Measurements from ENCODE around the gene ZFP64. TPM values are rescaled to one million over a fixed set of nuclear protein-coding genes. Genes with fewer than 3 reads are reported as not detected.

Gene ZFP64
- total RNA-seq (10 to 100 TPM in 4 of 5 donors, 1 to 10 TPM in 1; 8.1 to 12.1 (median 11.7) TPM), total RNA-seq (1.4 to 15.7 (median 7.5) reads per million in 29 experiments)
- 7.7 TPM for total RNA-seq (2013)

DNA sequence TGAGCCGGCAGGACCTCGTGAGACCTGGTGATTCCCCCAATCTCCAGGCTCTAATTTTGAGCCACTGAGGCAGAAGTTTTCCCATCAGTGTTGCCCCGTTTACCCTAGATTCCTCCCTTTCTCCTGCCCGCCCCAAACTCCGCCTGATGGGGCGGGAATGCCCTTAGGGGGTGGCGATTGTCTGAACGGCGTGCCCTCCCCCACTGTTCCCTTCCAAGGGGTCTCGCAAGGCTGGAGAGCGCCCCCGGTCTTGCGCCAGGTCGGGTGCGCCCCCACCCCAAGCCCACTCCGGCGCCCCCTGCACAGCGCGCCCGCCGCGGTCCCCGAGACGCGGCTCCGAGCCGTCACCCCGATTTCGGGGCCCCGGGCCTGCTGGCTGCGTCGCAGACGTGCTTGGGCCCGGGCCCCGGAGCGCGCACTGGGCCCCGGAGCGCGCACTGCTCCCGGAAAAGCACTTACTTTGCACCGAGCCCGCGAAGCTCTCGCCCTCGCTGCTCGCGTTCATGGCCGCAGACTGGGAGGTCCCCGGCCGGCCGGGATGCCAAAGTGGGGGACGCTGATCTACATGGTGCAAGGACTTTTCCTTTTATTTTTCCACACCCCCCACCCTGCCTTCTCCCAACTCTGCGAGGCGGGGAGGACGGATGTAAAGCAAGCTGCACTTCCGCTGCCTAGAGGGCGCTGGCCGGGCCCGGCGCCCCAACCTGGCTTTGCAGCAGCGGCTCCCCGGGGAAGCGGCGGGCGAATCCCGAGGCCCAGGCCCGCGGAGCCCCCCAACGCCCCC lies at the start of gene ZFP64:
TSS of gene ZFP64 (minus strand) at position 648 of the 784 bp plus-strand sequence. CDS start at position 505, 143 bp downstream.
- ChIA-PET CTCF (interaction anchor here (0.5 to 0.6 kb wide), 5 partner anchors 24 to 1031 kb away, joined by 3 to 5 read pairs (median 3); no protein-coding TSS in a partner anchor), POLR2A (no interaction called here)
- Mint-ChIP-seq H3K4me3 (peak within 1 kb of the TSS; percentile 92 to 95 (median 93)), H3K36me3 (peaks cover 9% of the 10 kb centered on the region), H3K9me3 (no peaks in the 10 kb centered on the region), H3K4me1 (peaks cover 10 to 24% (median 18%) of the 10 kb centered on the region in 3 donors), H3K27me3 (no peaks in the 10 kb centered on the region), H3K27ac (peak within 1 kb of the TSS; percentile 92 to 95)
- peak; percentile 82 to 86 (median 84) for ATAC-seq (replicated peaks in 1 of 4)
- peak within 1 kb of the TSS; percentile 80 to 96 for H3K4me3 ChIP-seq (ENCODE audit: control insufficient read depth in 1 of 2, extremely low read depth in 1 of 2, low read length in 1 of 2)
- DNase-seq: peak; percentile 56 to 83 (median 69)
- peaks cover 4 to 15% of the 10 kb centered on the region in 2 experiments for H3K4me1 ChIP-seq (ENCODE audit: control insufficient read depth in 1 of 2, extremely low read depth in 1 of 2, insufficient read depth in 2 of 2, low read length in 2 of 2)
- peak within 1 kb of the TSS; percentile 74 for H3K27ac ChIP-seq (ENCODE audit: low read length)
- H3K9me3 ChIP-seq: no peaks in the 10 kb centered on the region
- 0% methylated on average over 66 of the region's 70 CpGs for WGBS (ENCODE audit: insufficient coverage)
- no peaks in the 10 kb centered on the region for H3K27me3 ChIP-seq (replicated peaks in 1 of 2; ENCODE audit: control insufficient read depth in 2 of 2, extremely low read depth in 1 of 2, insufficient read depth in 2 of 2, low read length in 1 of 2)
- peaks cover 0 to 4% of the 10 kb centered on the region in 2 donors for H3K36me3 ChIP-seq (ENCODE audit: control insufficient read depth in 2 of 2, extremely low read depth in 1 of 2, insufficient read depth in 1 of 2, low read length in 1 of 2)

DNA sequence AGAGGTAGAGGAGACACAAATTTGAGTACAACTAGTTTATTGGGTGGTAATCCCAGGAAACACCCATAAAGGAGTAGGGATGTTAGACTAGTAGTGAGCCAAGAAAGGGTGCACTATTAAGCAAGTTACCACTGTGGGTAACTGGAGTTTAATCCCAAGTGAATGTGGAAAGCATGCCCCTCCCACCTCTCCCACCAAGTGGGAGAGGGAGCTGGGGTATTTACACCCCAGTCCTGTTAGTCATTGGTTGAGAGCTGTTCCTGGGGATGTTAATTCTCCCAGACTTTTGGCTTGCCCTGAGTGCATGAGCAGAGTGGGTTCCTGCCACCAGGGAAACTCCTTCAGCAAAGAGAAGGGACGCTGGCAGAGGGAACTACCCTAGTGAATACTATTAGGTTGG lies 49.2 kb upstream of the ZFP64 start:
- no peaks in the 10 kb centered on the region for H3K27me3 Mint-ChIP-seq

DNA sequence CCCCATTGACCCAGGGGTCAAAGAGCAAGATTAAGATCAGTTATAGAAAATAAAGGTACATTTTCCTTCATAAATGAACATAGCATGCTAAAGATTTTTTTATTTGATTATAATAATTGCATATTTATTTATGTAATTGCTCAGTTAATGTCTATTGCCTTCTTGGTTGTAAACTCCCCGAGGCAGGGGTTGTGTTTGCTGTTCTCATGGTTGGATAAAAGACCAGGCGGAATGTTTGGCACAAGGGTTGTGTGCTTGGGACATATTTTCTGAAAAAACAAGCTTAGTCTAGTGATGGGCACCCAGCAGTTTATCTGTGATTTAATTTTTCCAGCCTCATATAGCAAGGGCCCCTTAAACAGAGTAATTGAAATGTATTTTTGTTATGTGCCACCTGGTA lies 47.5 kb upstream of the ZFP64 start:
- no peaks in the 10 kb centered on the region for H3K9me3 Mint-ChIP-seq
- no peak overlapping the region for H3K27ac Mint-ChIP-seq
- no peaks in the 10 kb centered on the region for H3K27me3 Mint-ChIP-seq
- Histone ChIP-seq H3K4me3 (ENCODE audit: control insufficient read depth in 1 of 2, extremely low read depth in 1 of 2, low read length in 1 of 2) (no peak overlapping the region), H3K4me1 (ENCODE audit: control insufficient read depth in 1 of 2, extremely low read depth in 1 of 2, insufficient read depth in 2 of 2, low read length in 2 of 2) (no peaks in the 10 kb centered on the region), H3K9me3 (no peaks in the 10 kb centered on the region), H3K36me3 (ENCODE audit: control insufficient read depth in 2 of 2, extremely low read depth in 1 of 2, insufficient read depth in 1 of 2, low read length in 1 of 2) (no peaks in the 10 kb centered on the region), H3K27ac (ENCODE audit: low read length) (no peak overlapping the region), H3K27me3 (replicated peaks in 1 of 2; ENCODE audit: control insufficient read depth in 2 of 2, extremely low read depth in 1 of 2, insufficient read depth in 2 of 2, low read length in 1 of 2) (no peaks in the 10 kb centered on the region)
- CTCF ChIA-PET: interaction anchor here in 1 of 2 donors (0.7 kb wide), 1 partner anchor 976 kb away, joined by 3 read pairs; no protein-coding TSS in a partner anchor
- H3K4me1 Mint-ChIP-seq: no peaks in the 10 kb centered on the region
- POLR2A ChIA-PET: no interaction called here
- ATAC-seq (replicated peaks in 1 of 4) (no peak), DNase-seq (no peak)
- WGBS (ENCODE audit: insufficient coverage): no CpG with 5 or more reads among the region's 2 CpGs
- H3K36me3 Mint-ChIP-seq: no peaks in the 10 kb centered on the region
- no peak overlapping the region for H3K4me3 Mint-ChIP-seq

More for the DNA sequence above, 49.2 kb upstream of the ZFP64 start:
- ChIA-PET CTCF (interaction anchor here (0.5 to 1.1 kb wide), 3 partner anchors 17 to 1957 kb away, joined by 3 to 4 read pairs (median 3); no protein-coding TSS in a partner anchor), POLR2A (no interaction called here)
- Histone ChIP-seq H3K9me3 (no peaks in the 10 kb centered on the region), H3K27me3 (replicated peaks in 1 of 2; ENCODE audit: control insufficient read depth in 2 of 2, extremely low read depth in 1 of 2, insufficient read depth in 2 of 2, low read length in 1 of 2) (no peaks in the 10 kb centered on the region), H3K4me3 (ENCODE audit: control insufficient read depth in 1 of 2, extremely low read depth in 1 of 2, low read length in 1 of 2) (no peak overlapping the region), H3K4me1 (ENCODE audit: control insufficient read depth in 1 of 2, extremely low read depth in 1 of 2, insufficient read depth in 2 of 2, low read length in 2 of 2) (no peaks in the 10 kb centered on the region), H3K36me3 (ENCODE audit: control insufficient read depth in 2 of 2, extremely low read depth in 1 of 2, insufficient read depth in 1 of 2, low read length in 1 of 2) (no peaks in the 10 kb centered on the region), H3K27ac (ENCODE audit: low read length) (no peak overlapping the region)
- H3K9me3 Mint-ChIP-seq: no peaks in the 10 kb centered on the region
- DNase-seq (no peak), ATAC-seq (replicated peaks in 1 of 4) (no peak)
- no peaks in the 10 kb centered on the region for H3K36me3 Mint-ChIP-seq
- no peaks in the 10 kb centered on the region for H3K4me1 Mint-ChIP-seq
- no CpG with 5 or more reads among the region's 1 CpG for WGBS (ENCODE audit: insufficient coverage)
- H3K27ac Mint-ChIP-seq: no peak overlapping the region
- H3K4me3 Mint-ChIP-seq: no peak overlapping the region

- ChIA-PET POLR2A (no interaction called here), CTCF (no interaction called here)
Measured at GRCh38 chr20:52236292-52236691, 44.7 kb upstream of the ZFP64 start.

DNA sequence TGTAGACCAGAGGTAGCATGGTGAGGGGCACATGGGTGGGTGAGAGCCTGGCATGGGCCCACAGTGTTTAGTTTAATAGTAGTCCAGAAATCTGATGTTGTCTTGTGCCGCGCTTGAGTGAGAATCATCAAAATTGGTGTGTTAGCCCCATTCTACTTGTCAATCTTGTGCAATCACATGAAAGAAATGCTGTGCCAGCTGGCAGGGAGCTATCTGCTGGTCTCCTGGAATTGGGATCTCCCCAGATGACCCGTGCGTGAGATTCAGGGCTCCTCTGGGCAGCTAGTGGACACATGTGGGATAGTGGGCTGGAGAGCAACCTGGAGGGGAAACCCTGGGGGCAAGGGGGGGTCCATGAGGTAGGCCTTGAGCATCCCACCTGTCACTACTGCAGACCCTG lies 43.5 kb upstream of the ZFP64 start:
- CTCF ChIA-PET: interaction anchor here (0.5 to 0.6 kb wide), 2 partner anchors 149 to 1069 kb away, joined by 4 to 7 read pairs; no protein-coding TSS in a partner anchor
- H3K4me1 ChIP-seq (ENCODE audit: control insufficient read depth in 1 of 2, extremely low read depth in 1 of 2, insufficient read depth in 2 of 2, low read length in 2 of 2): no peaks in the 10 kb centered on the region
- POLR2A ChIA-PET: interaction anchor here in 1 of 2 donors (0.6 kb wide), 1 partner anchor 57 kb away, joined by 3 read pairs; no protein-coding TSS in a partner anchor
- H3K27me3 Mint-ChIP-seq: peaks cover 2 to 4% of the 10 kb centered on the region in 2 donors
- H3K4me3 ChIP-seq (ENCODE audit: control insufficient read depth in 1 of 2, extremely low read depth in 1 of 2, low read length in 1 of 2): no peak overlapping the region
- H3K27ac Mint-ChIP-seq: no peak overlapping the region
- no peak for DNase-seq
- H3K36me3 Mint-ChIP-seq: no peaks in the 10 kb centered on the region
- ATAC-seq (replicated peaks in 1 of 4): no peak
- H3K4me3 Mint-ChIP-seq: no peak overlapping the region
- 100% methylated on average over 2 of the region's 4 CpGs for WGBS (ENCODE audit: insufficient coverage)
- H3K27ac ChIP-seq (ENCODE audit: low read length): no peak overlapping the region
- H3K9me3 ChIP-seq: no peaks in the 10 kb centered on the region
- H3K27me3 ChIP-seq (replicated peaks in 1 of 2; ENCODE audit: control insufficient read depth in 2 of 2, extremely low read depth in 1 of 2, insufficient read depth in 2 of 2, low read length in 1 of 2): no peaks in the 10 kb centered on the region
- H3K9me3 Mint-ChIP-seq: no peaks in the 10 kb centered on the region
- H3K36me3 ChIP-seq (ENCODE audit: control insufficient read depth in 2 of 2, extremely low read depth in 1 of 2, insufficient read depth in 1 of 2, low read length in 1 of 2): no peaks in the 10 kb centered on the region
- H3K4me1 Mint-ChIP-seq: peaks cover 0 to 3% (median 1%) of the 10 kb centered on the region in 3 donors

More at GRCh38 chr20:52236292-52236691, 44.7 kb upstream of the ZFP64 start:
- no peak overlapping the region for H3K4me3 ChIP-seq (ENCODE audit: control insufficient read depth in 1 of 2, extremely low read depth in 1 of 2, low read length in 1 of 2)
- Mint-ChIP-seq H3K36me3 (no peaks in the 10 kb centered on the region), H3K9me3 (no peaks in the 10 kb centered on the region), H3K4me3 (no peak overlapping the region), H3K27ac (no peak overlapping the region), H3K4me1 (peaks cover 0 to 1% (median 0%) of the 10 kb centered on the region in 3 donors), H3K27me3 (peaks cover 2 to 4% of the 10 kb centered on the region in 2 donors)
- H3K4me1 ChIP-seq (ENCODE audit: control insufficient read depth in 1 of 2, extremely low read depth in 1 of 2, insufficient read depth in 2 of 2, low read length in 2 of 2): no peaks in the 10 kb centered on the region
- WGBS (ENCODE audit: insufficient coverage): 93% methylated on average over 5 of the region's 7 CpGs
- no peak for ATAC-seq (replicated peaks in 1 of 4)
- no peak overlapping the region for H3K27ac ChIP-seq (ENCODE audit: low read length)
- no peaks in the 10 kb centered on the region for H3K9me3 ChIP-seq
- no peaks in the 10 kb centered on the region for H3K27me3 ChIP-seq (replicated peaks in 1 of 2; ENCODE audit: control insufficient read depth in 2 of 2, extremely low read depth in 1 of 2, insufficient read depth in 2 of 2, low read length in 1 of 2)
- no peaks in the 10 kb centered on the region for H3K36me3 ChIP-seq (ENCODE audit: control insufficient read depth in 2 of 2, extremely low read depth in 1 of 2, insufficient read depth in 1 of 2, low read length in 1 of 2)
- DNase-seq: no peak

DNA sequence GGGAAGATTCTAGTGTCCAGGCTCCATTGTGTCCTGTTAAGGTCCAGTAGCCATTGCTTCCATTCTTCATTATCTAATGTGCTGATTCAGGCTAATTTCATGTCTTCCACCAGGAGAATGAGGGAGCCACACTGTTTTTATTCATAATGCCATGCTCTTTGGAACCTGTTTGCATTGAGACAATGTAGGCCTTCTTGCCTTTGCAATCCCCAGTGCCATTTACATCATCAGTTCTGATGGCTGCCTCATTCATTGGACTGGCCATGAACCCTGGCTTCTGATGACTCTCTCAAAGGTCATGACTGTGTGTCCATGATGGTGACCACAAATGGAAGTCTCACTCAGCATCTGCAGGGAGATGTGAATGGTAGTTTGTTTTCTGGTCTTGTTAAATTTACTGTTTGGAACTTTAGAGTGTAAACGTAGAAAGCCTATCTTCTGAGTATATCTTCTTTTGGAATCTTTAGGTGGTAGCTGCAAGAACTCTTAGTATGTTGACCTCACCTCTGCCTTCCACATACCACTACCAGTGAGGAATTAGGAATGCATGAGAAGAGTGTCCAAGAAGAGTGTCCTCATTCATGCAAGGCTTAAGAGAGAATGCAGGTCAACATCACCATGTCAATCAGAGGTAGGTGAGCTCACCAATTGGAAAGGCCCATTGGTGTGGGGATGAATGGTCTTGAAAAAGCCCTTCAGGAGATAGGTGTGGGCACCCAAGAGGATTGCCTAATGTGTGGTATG lies 42.9 kb upstream of the ZFP64 start:
- no peak overlapping the region for H3K4me3 Mint-ChIP-seq

More for the DNA sequence above, 42.9 kb upstream of the ZFP64 start:
- POLR2A ChIA-PET: interaction anchor here in 1 of 2 donors (0.6 kb wide), 1 partner anchor 56 kb away, joined by 3 read pairs; no protein-coding TSS in a partner anchor
- Mint-ChIP-seq H3K27me3 (peaks cover 2 to 4% of the 10 kb centered on the region in 2 donors), H3K4me1 (peaks cover 0 to 3% (median 1%) of the 10 kb centered on the region in 3 donors), H3K9me3 (no peaks in the 10 kb centered on the region), H3K36me3 (no peaks in the 10 kb centered on the region), H3K27ac (no peak overlapping the region)
- WGBS (ENCODE audit: insufficient coverage): no CpG with 5 or more reads among the region's 1 CpG
- no peaks in the 10 kb centered on the region for H3K4me1 ChIP-seq (ENCODE audit: control insufficient read depth in 1 of 2, extremely low read depth in 1 of 2, insufficient read depth in 2 of 2, low read length in 2 of 2)
- H3K9me3 ChIP-seq: no peaks in the 10 kb centered on the region
- H3K4me3 ChIP-seq (ENCODE audit: control insufficient read depth in 1 of 2, extremely low read depth in 1 of 2, low read length in 1 of 2): no peak overlapping the region
- no peak overlapping the region for H3K27ac ChIP-seq (ENCODE audit: low read length)
- DNase-seq (no peak), ATAC-seq (replicated peaks in 1 of 4) (no peak)
- H3K36me3 ChIP-seq (ENCODE audit: control insufficient read depth in 2 of 2, extremely low read depth in 1 of 2, insufficient read depth in 1 of 2, low read length in 1 of 2): no peaks in the 10 kb centered on the region
- CTCF ChIA-PET: interaction anchor here in 1 of 2 donors (0.5 to 0.6 kb wide), 2 partner anchors 11 to 1070 kb away, joined by 3 to 4 read pairs; no protein-coding TSS in a partner anchor
- no peaks in the 10 kb centered on the region for H3K27me3 ChIP-seq (replicated peaks in 1 of 2; ENCODE audit: control insufficient read depth in 2 of 2, extremely low read depth in 1 of 2, insufficient read depth in 2 of 2, low read length in 1 of 2)

Data from T-cell (primary cell).